K562 (cell line): ENCODE measurements around the gene RHBDL3. TPM values are rescaled to one million over a fixed set of nuclear protein-coding genes. Genes with fewer than 3 reads are reported as not detected.

Experiments used
- ATAC-seq: fragments of 200-7000 bp; cut with Tn5 transposase; 3 replicates; pipeline ENCODE4 v1.9.1; 2020; ENCODE audit warnings: moderate library complexity
- BruUV-seq: library from RNA; stranded (reverse); fragments of 400-500 nt; replicated peaks from 2 replicates; lab custom pipeline; 2021; lab: Mats Ljungman, UMichigan
- CTCF ChIA-PET: fragments of 300-600 bp; formaldehyde crosslinking; extraction: SDS; loops from one replicate; lab custom pipeline; 2021; ENCODE audit warnings: low intra/inter-chr PET ratio; lab: Yijun Ruan, JAX
- POLR2A ChIA-PET: fragments of 300-600, 350-650 bp; sonication (Branson Sonifier 250); formaldehyde crosslinking; extraction: SDS; loops from one replicate; lab custom pipeline; 2021; ENCODE audit warnings: antibody characterized with exemption, inconsistent platforms; lab: Yijun Ruan, JAX
- DNase-seq, 4 experiments: peaks; one replicate each; pipeline versions ENCODE4 v3.0.0 to v3.0.0-alpha.2; 2011 to 2018; ENCODE audit warnings: low spot score in 3 of 4, mixed read lengths in 3 of 4; ENCODE audit errors: extremely low read depth in 1 of 4
- FAIRE-seq: peaks from 2 replicates; lab custom pipeline; 2011; peaks lifted over from hg19 to GRCh38; lab: Jason Lieb, UNC
- H2AFZ ChIP-seq: 2 replicates; pipeline ENCODE4 v1.6.0; 2011; ENCODE audit warnings: low read depth, low read length, control low read depth, inconsistent platforms
- H3K27ac ChIP-seq: fragments of 200-600 bp; 3 replicates; pipeline ENCODE4 v1.8.0; 2011; ENCODE audit warnings: low read depth, mild to moderate bottlenecking, control low read depth, inconsistent platforms, low read length, moderate library complexity, mixed read lengths; ENCODE audit errors: extremely low read depth
- H3K27me3 ChIP-seq, 2 experiments: fragments of 300-600 bp in 1 of 2; 2 replicates in 1 of 2; 3 replicates in 1 of 2; pipeline versions ENCODE4 v1.6.0 to v1.8.0; 2011; ENCODE audit warnings: inconsistent platforms in 2 of 2, low read length in 2 of 2, mild to moderate bottlenecking in 1 of 2, mixed read lengths in 1 of 2, moderate library complexity in 1 of 2; ENCODE audit not compliant: control insufficient read depth in 2 of 2, insufficient read depth in 2 of 2
- H3K36me3 ChIP-seq: fragments of 300-600 bp; 3 replicates; pipeline ENCODE4 v1.8.0; 2011; ENCODE audit warnings: mild to moderate bottlenecking, low read length, inconsistent platforms; ENCODE audit not compliant: control insufficient read depth, insufficient read depth
- H3K4me1 ChIP-seq, 2 experiments: fragments of 200-600 bp in 1 of 2; replicated peaks in 1 of 2; 2 replicates in 1 of 2; 3 replicates in 1 of 2; pipeline versions ENCODE4 v1.5.1 to v1.8.0; 2011; ENCODE audit warnings: inconsistent platforms in 2 of 2, low read length in 2 of 2, mild to moderate bottlenecking in 1 of 2, mixed read lengths in 1 of 2, moderate library complexity in 1 of 2; ENCODE audit not compliant: control insufficient read depth in 2 of 2, insufficient read depth in 2 of 2
- H3K4me2 ChIP-seq: 2 replicates; pipeline ENCODE4 v1.6.1; 2011; ENCODE audit warnings: low read length, control low read depth, inconsistent platforms, mixed read lengths; ENCODE audit not compliant: insufficient read depth
- H3K4me3 ChIP-seq: fragments of 200-600 bp; sonication (generic), shearing (Covaris generic); 2 replicates; pipeline ENCODE4 v1.5.1; 2016; ENCODE audit warnings: control low read depth, inconsistent platforms
- H3K79me2 ChIP-seq: fragments of 200-600 bp; 3 replicates; pipeline ENCODE4 v1.8.0; 2011; ENCODE audit warnings: low read length, inconsistent platforms; ENCODE audit not compliant: control insufficient read depth, insufficient read depth
- H3K9ac ChIP-seq, 2 experiments: 2 replicates each; pipeline versions ENCODE4 v1.6.0 to v1.6.1; 2011; ENCODE audit warnings: low read depth in 2 of 2, low read length in 2 of 2, control low read depth in 1 of 2, inconsistent platforms in 1 of 2, mild to moderate bottlenecking in 1 of 2, mixed read lengths in 1 of 2; ENCODE audit not compliant: insufficient read depth in 1 of 2
- H3K9me1 ChIP-seq: one replicate; pipeline ENCODE4 v1.6.0; 2011; ENCODE audit warnings: inconsistent platforms, mild to moderate bottlenecking, low read length, moderate library complexity; ENCODE audit not compliant: control insufficient read depth, insufficient read depth
- H3K9me3 ChIP-seq: replicated peaks from 2 replicates; pipeline ENCODE4 v1.5.1; 2011; ENCODE audit warnings: low read depth, low read length, inconsistent platforms; ENCODE audit not compliant: control insufficient read depth, insufficient read depth
- H4K20me1 ChIP-seq: replicated peaks from 2 replicates; pipeline ENCODE4 v1.6.1; 2011; ENCODE audit warnings: low read length, inconsistent platforms, mixed read lengths; ENCODE audit not compliant: control insufficient read depth, insufficient read depth
- ARID1B ChIP-seq: fragments of 450-650 bp; IDR thresholded peaks from 2 replicates; pipeline ENCODE4 v1.6.1; 2016; ENCODE audit warnings: antibody characterized with exemption, mild to moderate bottlenecking, inconsistent platforms
- ASH1L ChIP-seq: fragments of 450-650 bp; IDR thresholded peaks from 2 replicates; pipeline ENCODE4 v1.6.1; 2018; ENCODE audit warnings: borderline replicate concordance, mild to moderate bottlenecking, low read depth; ENCODE audit not compliant: partially characterized antibody
- BRD4 ChIP-seq: fragments of 200-600 bp; sonication (generic); IDR thresholded peaks from 2 replicates; pipeline ENCODE4 v1.6.1; 2017; ENCODE audit warnings: inconsistent platforms
- CBFA2T2 ChIP-seq: fragments of 450-650 bp; conservative IDR thresholded peaks from 2 replicates; pipeline ENCODE4 v1.6.1; 2017; ENCODE audit warnings: mild to moderate bottlenecking
- CBFA2T3 ChIP-seq: fragments of 450-650 bp; IDR thresholded peaks from 2 replicates; pipeline ENCODE4 v1.6.1; 2017
- DPF2 ChIP-seq: fragments of 450-650 bp; IDR thresholded peaks from 2 replicates; pipeline ENCODE4 v1.6.1; 2016
- ELK3 ChIP-seq: fragments of 450-650 bp; formaldehyde crosslinking; IDR thresholded peaks from 2 replicates; pipeline ENCODE4 v1.4.0; 2020; ENCODE audit warnings: mild to moderate bottlenecking
- GATA2 ChIP-seq: sonication (generic); formaldehyde crosslinking; IDR thresholded peaks from 2 replicates; pipeline ENCODE4 v1.4.0; 2020; ENCODE audit warnings: mild to moderate bottlenecking, missing genetic modification reagents
- HLTF ChIP-seq: fragments of 450-650 bp; IDR thresholded peaks from 2 replicates; pipeline ENCODE4 v1.6.1; 2016
- KLF16 ChIP-seq: IDR thresholded peaks from 2 replicates; pipeline ENCODE4 v1.6.1; 2016; ENCODE audit warnings: antibody characterized with exemption
- PCBP2 ChIP-seq: fragments of 200-400 bp; formaldehyde crosslinking; IDR thresholded peaks from 2 replicates; pipeline ENCODE4 v1.6.1; 2018; ENCODE audit warnings: low read length, low read depth, mild to moderate bottlenecking, moderate library complexity; ENCODE audit not compliant: poor library complexity, severe bottlenecking
- SMARCA4 ChIP-seq: fragments of 450-650 bp; IDR thresholded peaks from 2 replicates; pipeline ENCODE4 v1.6.1; 2016
- STAT5A ChIP-seq: IDR thresholded peaks from 2 replicates; pipeline ENCODE4 v1.6.1; 2012; ENCODE audit warnings: low read length, inconsistent platforms, borderline replicate concordance
- TBL1XR1 ChIP-seq, 2 experiments: IDR thresholded peaks; 2 replicates each; pipeline ENCODE4 v1.6.1; 2012; ENCODE audit warnings: improper control_type of control experiment in 2 of 2, low read length in 2 of 2, mild to moderate bottlenecking in 1 of 2
- UBTF ChIP-seq, 2 experiments: IDR thresholded peaks; 2 replicates each; pipeline ENCODE4 v1.6.1; 2012; ENCODE audit warnings: improper control_type of control experiment in 2 of 2, low read depth in 2 of 2, low read length in 2 of 2, borderline replicate concordance in 1 of 2
- YY1 ChIP-seq, 3 experiments: IDR thresholded peaks; 2 replicates each; pipeline ENCODE4 v1.6.1; 2011; ENCODE audit warnings: low read length in 2 of 3, mild to moderate bottlenecking in 2 of 3, moderate library complexity in 2 of 3, borderline replicate concordance in 1 of 3, control low read depth in 1 of 3, low read depth in 1 of 3; ENCODE audit not compliant: insufficient read depth in 3 of 3, insufficient replicate concordance in 2 of 3, control insufficient read depth in 1 of 3, insufficient read length in 1 of 3; ENCODE audit errors: extremely low read depth in 1 of 3
- ZBTB17 ChIP-seq: fragments of 450-650 bp; formaldehyde crosslinking; IDR thresholded peaks from 2 replicates; pipeline ENCODE4 v1.4.0; 2020; ENCODE audit warnings: mild to moderate bottlenecking
- ZFP1 ChIP-seq: fragments of 450-650 bp; formaldehyde crosslinking; IDR thresholded peaks from 2 replicates; pipeline ENCODE4 v1.4.0; 2020; ENCODE audit warnings: mild to moderate bottlenecking, mixed read lengths
- ZNF224 ChIP-seq: sonication (generic); formaldehyde crosslinking; IDR thresholded peaks from 2 replicates; pipeline ENCODE4 v1.8.0; 2022; ENCODE audit warnings: mild to moderate bottlenecking, missing genetic modification reagents
- ZNF830 ChIP-seq: fragments of 250-450 bp; sonication (Bioruptor Pico); IDR thresholded peaks from 2 replicates; pipeline ENCODE4 v1.5.0; 2021; ENCODE audit warnings: mild to moderate bottlenecking
- WGBS: fragments of 100-300 bp; shearing (Covaris generic); methylation state at CpG from one replicate; pipeline ENCODE4 v1.1.6; 2016; ENCODE audit warnings: low coverage, mixed read lengths; ENCODE audit not compliant: insufficient coverage; ENCODE audit errors: missing lambda C conversion rate; 5-methylcytosine and 5-hydroxymethylcytosine counted together
- in situ Hi-C: fragments of 300-500 bp; cut with MboI; formaldehyde crosslinking; loops from 4 replicates; pipeline ENCODE4 v1.15.0; 2018; ENCODE audit warnings: inconsistent platforms, mixed read lengths
- intact Hi-C: fragments of 100-400 bp; cut with micrococcal nuclease; formaldehyde crosslinking; loops from 2 replicates; pipeline ENCODE4 v1.14.2; 2022
- polyA plus RNA-seq, 8 experiments: library from polyadenylated mRNA; depleted of rRNA in 4 of 8; stranded (reverse) in 5 of 8; unstranded in 3 of 8; fragments of >200 nt; fragmentation: Nextera tagmentation in 2 of 8; fragmentation: Illumina TruSeq in 1 of 8; extraction: Ambion mirVana in 2 of 8; extraction: Trizol in 1 of 8; gene quantifications; 2 replicates each; pipeline versions ENCODE4 v1.2.1 to v1.2.3, GENCODE V29; 2011 to 2014; ENCODE audit warnings: inconsistent platforms in 1 of 8, missing spikeins in 1 of 8
- total RNA-seq, 7 experiments: library from RNA; depleted of rRNA in 6 of 7; stranded (reverse); fragments of >200 nt in 6 of 7; fragmentation: Illumina TruSeq in 2 of 7; extraction: Trizol in 2 of 7; gene quantifications; 2 replicates each; pipeline versions ENCODE4 v1.2.1 to v1.2.3, GENCODE V29; 2011 to 2021; ENCODE audit warnings: low replicate concordance in 1 of 7

The RHBDL3 gene
- total and polyA plus RNA-seq, 9 of the 15 experiments (the other 6 are each of a cell fraction or from before 2014, with no cell fraction given): 0.06 to 0.31 (median 0.09) TPM; not detected in 4

GRCh38 chr17:32279891-32280716 is 14.5 kb downstream of the RHBDL3 start:
- peak; percentile 70 to 92 (median 76) for DNase-seq
- peak overlapping the region in 1 of 2 experiments; percentile 81; a peak in 2 of 4 replicates for H3K9ac ChIP-seq
- no peaks in the 10 kb centered on the region for H3K9me3 ChIP-seq
- no peaks in the 10 kb centered on the region for H3K27me3 ChIP-seq
- H3K4me2 ChIP-seq: peak overlapping the region; percentile 48
- BruUV-seq: no TSS peak
- peak; percentile 96 for FAIRE-seq
- in situ Hi-C loops: no loop called here
- POLR2A ChIA-PET: interaction anchor here (0.7 to 1.0 kb wide), 2 partner anchors 17 to 19 kb away, joined by 3 to 6 read pairs; no protein-coding TSS in a partner anchor
- CTCF ChIA-PET: no interaction called here
- peak overlapping the region; percentile 72 for H2AFZ ChIP-seq
- intact Hi-C loops: no loop called here
- peak; percentile 92 for ATAC-seq
- no peaks in the 10 kb centered on the region for H3K36me3 ChIP-seq
- H3K4me1 ChIP-seq: peaks cover 27 to 50% of the 10 kb centered on the region in 2 experiments; a peak in 4 of 5 replicates
- H3K79me2 ChIP-seq: no peaks in the 10 kb centered on the region
- no peak overlapping the region for H3K4me3 ChIP-seq
- no peaks in the 10 kb centered on the region for H3K9me1 ChIP-seq
- WGBS: 32% methylated on average over 15 of the region's 21 CpGs
- H3K27ac ChIP-seq: no peak overlapping the region
- no peaks in the 10 kb centered on the region for H4K20me1 ChIP-seq
- TF ChIP-seq STAT5A (0 out of 2 replicates have a peak, but pooled peaks have one; percentile 45), ZNF224 (CRISPR knock-in tag) (no peak), BRD4 (no peak), HLTF (no peak), PCBP2 (no peak), ZFP1 (no peak), DPF2 (peak; percentile 55; the same call in 1 of the 2 replicates), ELK3 (CRISPR knock-in tag) (no peak), ARID1B (peak; percentile 72; the same call in 1 of the 2 replicates), GATA2 (CRISPR knock-in tag) (peak; percentile 50; the same call in 1 of the 2 replicates), KLF16 (peak; percentile 24; the same call in 1 of the 2 replicates), CBFA2T3 (peak; percentile 89), SMARCA4 (peak; percentile 22; the same call in 1 of the 2 replicates), TBL1XR1 (IDR thresholded peaks at IDR 0.05; ENCODE audit: low read length in 2 of 2) (no peak), ZBTB17 (CRISPR knock-in tag) (no peak), ASH1L (no peak), UBTF (IDR thresholded peaks at IDR 0.05; ENCODE audit: borderline replicate concordance in 1 of 2, low read depth in 2 of 2, low read length in 2 of 2) (0 out of 4 replicates have a peak, but pooled peaks of 1 of the 2 experiments have one; percentile 40), ZNF830 (CRISPR knock-in tag) (no peak), CBFA2T2 (peak; percentile 83), YY1 (IDR thresholded peaks at IDR 0.05; ENCODE audit: borderline replicate concordance in 1 of 3, control insufficient read depth in 1 of 3, extremely low read depth in 1 of 3, insufficient read depth in 3 of 3, insufficient read length in 1 of 3, insufficient replicate concordance in 2 of 3, low read depth in 1 of 3, low read length in 2 of 3) (peak in 1 of 3 experiments; percentile 16)
